Mucosa of descending colon (tissue), 3 donors: Measurements from ENCODE around the gene SMAD9. TPM values are rescaled to one million over a fixed set of nuclear protein-coding genes. Genes with fewer than 3 reads are reported as not detected.

Experiments used
- ATAC-seq: fragments of 200-7000 bp; cut with Tn5 transposase; one replicate; pipeline ENCODE4 v1.9.1; 2020; ENCODE audit warnings: mild to moderate bottlenecking, moderate library complexity
- DNase-seq, 3 donors: peaks; one replicate each; pipeline ENCODE4 v3.0.0-alpha.2; 2020
- H3K36me3 ChIP-seq: fragments of 200-600 bp; one replicate; pipeline ENCODE4 v1.8.0; 2021; ENCODE audit warnings: low read depth, mild to moderate bottlenecking
- H3K4me1 ChIP-seq: fragments of 200-600 bp; one replicate; pipeline ENCODE4 v1.8.0; 2021; ENCODE audit warnings: low read depth, mild to moderate bottlenecking
- H3K4me3 ChIP-seq: fragments of 200-600 bp; one replicate; pipeline ENCODE4 v1.8.0; 2021; ENCODE audit warnings: mild to moderate bottlenecking
- H3K9me3 ChIP-seq: fragments of 200-600 bp; one replicate; pipeline ENCODE4 v1.8.0; 2021; ENCODE audit warnings: mild to moderate bottlenecking
- intact Hi-C, 2 donors: fragments of 100-400 bp; cut with DNase I in 1 of 2; cut with micrococcal nuclease in 1 of 2; formaldehyde crosslinking; loops; one replicate each; pipeline versions ENCODE4 v1.11.0 to v1.11.1; 2022; cut with DNase I, micrococcal nuclease
- total RNA-seq, 3 donors: library from RNA; stranded (reverse); fragmentation: NEBNext Ultra II Directional in 2 of 3; extraction: Animal tissue kit (Norgen Biotek cat#: 25700) in 2 of 3; gene quantifications; one replicate each; pipeline versions ENCODE4 v1.2.1 to v1.2.4, GENCODE V29; 2021 to 2023
- TF ChIP-seq, protein P1 (sequence below): fragments of 200-600 bp; IDR thresholded peaks from one replicate; pipeline ENCODE4 v1.8.0; 2022; ENCODE audit warnings: antibody characterized with exemption, mild to moderate bottlenecking
- donor health status: DM: no; HTN: no; CAD: no; lungs with moderate emphysema.
- donor health status: DM: no; HTN: no; CAD: no.
- donor health status: DM: no; HTN: yes; CAD: no.

Gene SMAD9
- total RNA-seq, 3 donors from 2014 or later, result 9.0 to 21.6 (median 16.2) TPM

DNA sequence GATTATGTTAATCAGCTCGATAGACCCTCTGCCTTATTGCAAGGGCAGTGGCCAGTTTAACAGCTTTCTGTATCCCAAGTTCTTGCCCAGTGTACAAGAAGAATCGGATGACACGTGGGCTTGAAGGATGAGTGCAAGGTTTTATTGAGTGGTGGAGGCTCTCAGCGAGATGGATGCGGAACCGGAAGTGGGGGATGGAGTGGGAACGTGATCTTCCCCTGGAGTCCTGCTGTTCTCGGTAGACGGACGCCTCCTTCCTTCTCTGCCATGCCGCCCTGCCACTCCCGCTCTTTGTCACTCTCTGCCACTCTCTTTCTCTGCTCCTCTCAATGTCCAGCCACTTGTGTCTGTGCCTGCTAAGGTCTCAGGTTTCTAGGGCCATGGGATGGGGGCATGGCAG is 80.1 kb downstream of the SMAD9 start:
- Histone ChIP-seq H3K36me3 (no peaks in the 10 kb centered on the region), H3K4me1 (no peaks in the 10 kb centered on the region), H3K4me3 (no peak overlapping the region), H3K9me3 (no peaks in the 10 kb centered on the region)
- no peak for DNase-seq
- TF ChIP-seq, protein P1, sequence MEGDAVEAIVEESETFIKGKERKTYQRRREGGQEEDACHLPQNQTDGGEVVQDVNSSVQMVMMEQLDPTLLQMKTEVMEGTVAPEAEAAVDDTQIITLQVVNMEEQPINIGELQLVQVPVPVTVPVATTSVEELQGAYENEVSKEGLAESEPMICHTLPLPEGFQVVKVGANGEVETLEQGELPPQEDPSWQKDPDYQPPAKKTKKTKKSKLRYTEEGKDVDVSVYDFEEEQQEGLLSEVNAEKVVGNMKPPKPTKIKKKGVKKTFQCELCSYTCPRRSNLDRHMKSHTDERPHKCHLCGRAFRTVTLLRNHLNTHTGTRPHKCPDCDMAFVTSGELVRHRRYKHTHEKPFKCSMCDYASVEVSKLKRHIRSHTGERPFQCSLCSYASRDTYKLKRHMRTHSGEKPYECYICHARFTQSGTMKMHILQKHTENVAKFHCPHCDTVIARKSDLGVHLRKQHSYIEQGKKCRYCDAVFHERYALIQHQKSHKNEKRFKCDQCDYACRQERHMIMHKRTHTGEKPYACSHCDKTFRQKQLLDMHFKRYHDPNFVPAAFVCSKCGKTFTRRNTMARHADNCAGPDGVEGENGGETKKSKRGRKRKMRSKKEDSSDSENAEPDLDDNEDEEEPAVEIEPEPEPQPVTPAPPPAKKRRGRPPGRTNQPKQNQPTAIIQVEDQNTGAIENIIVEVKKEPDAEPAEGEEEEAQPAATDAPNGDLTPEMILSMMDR, result no peak
- intact Hi-C loops, result no loop called here
- no peak for ATAC-seq

GRCh38 chr13:36839281-36839680 is 80.8 kb downstream of the SMAD9 start:
- DNase-seq, result no peak
- TF ChIP-seq, protein P1, result no peak
- no peak for ATAC-seq
- H3K4me3 ChIP-seq, result no peak overlapping the region
- H3K4me1 ChIP-seq, result no peaks in the 10 kb centered on the region
- intact Hi-C loops, result no loop called here
- no peaks in the 10 kb centered on the region for H3K36me3 ChIP-seq
- no peaks in the 10 kb centered on the region for H3K9me3 ChIP-seq

GRCh38 chr13:36837354-36838092 is 82.5 kb downstream of the SMAD9 start:
- no peak for ATAC-seq
- intact Hi-C loops, result no loop called here
- Histone ChIP-seq H3K9me3 (no peaks in the 10 kb centered on the region), H3K36me3 (no peaks in the 10 kb centered on the region), H3K4me3 (no peak overlapping the region), H3K4me1 (no peaks in the 10 kb centered on the region)
- TF ChIP-seq, protein P1, result no peak
- DNase-seq, result no peak

- H3K9me3 ChIP-seq, result no peaks in the 10 kb centered on the region
- no peaks in the 10 kb centered on the region for H3K4me1 ChIP-seq
- no peaks in the 10 kb centered on the region for H3K36me3 ChIP-seq
- DNase-seq (no peak), ATAC-seq (no peak)
- no peak overlapping the region for H3K4me3 ChIP-seq
- intact Hi-C loops, result no loop called here
- TF ChIP-seq, protein P1, result no peak
Observed at GRCh38 chr13:36834299-36834698, 85.7 kb downstream of the SMAD9 start.

- TF ChIP-seq, protein P1, result no peak
- no peak for ATAC-seq
Observed at GRCh38 chr13:36831291-36831690, 88.7 kb downstream of the SMAD9 start.

More at GRCh38 chr13:36831291-36831690, 88.7 kb downstream of the SMAD9 start:
- no peak for DNase-seq
- Histone ChIP-seq H3K4me1 (no peaks in the 10 kb centered on the region), H3K4me3 (no peak overlapping the region), H3K36me3 (no peaks in the 10 kb centered on the region), H3K9me3 (no peaks in the 10 kb centered on the region)
- intact Hi-C loops, result no loop called here
